ENCODE data around the gene TMC6. TPM values are rescaled to one million over a fixed set of nuclear protein-coding genes. Genes with fewer than 3 reads are reported as not detected.
A peak's percentile ranks its signal among the peaks of the same experiment; 100 is the strongest.
"Not testable (repeated sequence)": the region's sequence is repeated elsewhere in the genome, so short reads cannot be mapped to it uniquely, and the experiment has no call there.

Gene TMC6
- total RNA-seq, 1 donor: 5.2 TPM

GRCh38 chr17:78118801-78119241, 9.7 kb downstream of the TMC6 start:
- no peak for TF ChIP-seq CTCF (IDR thresholded peaks at IDR 0.05; ENCODE audit: insufficient read depth, low read depth, low read length)
- DNase-seq (ENCODE audit: low read depth): no peak
- no peak overlapping the region for H3K4me3 ChIP-seq (ENCODE audit: low read depth, low read length)

DNA sequence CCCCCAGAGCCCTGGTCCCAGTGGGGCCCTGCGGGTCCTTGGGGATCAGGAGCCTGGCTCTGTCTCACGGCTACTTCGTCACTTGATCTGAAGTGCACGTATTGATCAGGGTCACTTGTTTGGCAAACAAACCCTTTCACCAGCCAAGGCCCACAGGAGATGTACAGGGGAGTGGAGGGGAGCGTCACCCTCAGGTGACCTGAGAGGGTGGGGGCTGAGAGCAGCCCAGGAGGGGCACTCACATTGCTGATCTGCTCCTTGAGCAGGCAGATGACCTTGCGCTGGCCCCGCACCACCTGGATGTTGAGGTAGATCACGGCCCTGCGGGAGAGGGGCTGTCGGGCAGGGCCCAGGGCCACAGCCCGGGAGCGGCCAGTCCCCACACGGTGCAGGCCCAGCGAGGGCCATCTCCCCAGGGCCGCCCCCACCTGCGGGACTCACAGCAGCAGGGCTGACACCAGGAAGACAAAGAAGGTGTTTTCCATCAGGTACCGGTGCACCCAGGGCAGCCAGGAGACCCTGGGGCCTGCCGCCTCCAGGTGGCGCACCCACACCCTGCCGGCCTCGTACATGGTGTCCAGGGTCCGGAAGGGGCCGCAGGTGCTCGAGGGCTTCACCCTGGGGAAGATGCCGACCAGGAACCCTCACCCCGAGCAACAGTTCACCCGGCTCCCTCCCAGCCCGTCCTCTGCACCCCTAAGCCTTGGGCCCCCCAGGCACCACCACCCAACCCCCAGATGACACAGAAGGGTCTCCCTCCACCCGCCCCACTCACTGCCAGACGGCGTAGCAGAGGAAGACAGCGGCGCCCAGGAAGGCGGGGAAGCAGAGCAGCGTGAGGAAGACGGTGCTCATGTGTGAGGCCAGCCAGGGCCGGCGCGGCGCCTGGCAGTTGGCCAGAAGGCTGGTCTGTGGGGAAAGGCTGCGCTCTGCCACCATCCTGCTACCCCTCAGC, 11.3 kb downstream of the TMC6 start:
- H3K4me3 ChIP-seq (ENCODE audit: low read depth, low read length): no peak overlapping the region
- no peak for DNase-seq (ENCODE audit: low read depth)
- peak; percentile 31 for TF ChIP-seq CTCF (IDR thresholded peaks at IDR 0.05; ENCODE audit: insufficient read depth, low read depth, low read length)

GRCh38 chr17:78116411-78116810, 12.1 kb downstream of the TMC6 start:
- no peak overlapping the region for H3K4me3 ChIP-seq (ENCODE audit: low read depth, low read length)

GRCh38 chr17:78115803-78116202, 12.8 kb downstream of the TMC6 start:
- not testable (repeated sequence) for H3K4me3 ChIP-seq (ENCODE audit: low read depth, low read length); DNase-seq (ENCODE audit: low read depth)

More at GRCh38 chr17:78116411-78116810, 12.1 kb downstream of the TMC6 start:
- no peak for DNase-seq (ENCODE audit: low read depth)
- TF ChIP-seq CTCF (IDR thresholded peaks at IDR 0.05; ENCODE audit: insufficient read depth, low read depth, low read length): no peak

GRCh38 chr17:78114831-78115723, 13.5 kb downstream of the TMC6 start:
- DNase-seq (ENCODE audit: low read depth): no peak
- no peak for TF ChIP-seq CTCF (IDR thresholded peaks at IDR 0.05; ENCODE audit: insufficient read depth, low read depth, low read length)
- H3K4me3 ChIP-seq (ENCODE audit: low read depth, low read length): no peak overlapping the region

DNA sequence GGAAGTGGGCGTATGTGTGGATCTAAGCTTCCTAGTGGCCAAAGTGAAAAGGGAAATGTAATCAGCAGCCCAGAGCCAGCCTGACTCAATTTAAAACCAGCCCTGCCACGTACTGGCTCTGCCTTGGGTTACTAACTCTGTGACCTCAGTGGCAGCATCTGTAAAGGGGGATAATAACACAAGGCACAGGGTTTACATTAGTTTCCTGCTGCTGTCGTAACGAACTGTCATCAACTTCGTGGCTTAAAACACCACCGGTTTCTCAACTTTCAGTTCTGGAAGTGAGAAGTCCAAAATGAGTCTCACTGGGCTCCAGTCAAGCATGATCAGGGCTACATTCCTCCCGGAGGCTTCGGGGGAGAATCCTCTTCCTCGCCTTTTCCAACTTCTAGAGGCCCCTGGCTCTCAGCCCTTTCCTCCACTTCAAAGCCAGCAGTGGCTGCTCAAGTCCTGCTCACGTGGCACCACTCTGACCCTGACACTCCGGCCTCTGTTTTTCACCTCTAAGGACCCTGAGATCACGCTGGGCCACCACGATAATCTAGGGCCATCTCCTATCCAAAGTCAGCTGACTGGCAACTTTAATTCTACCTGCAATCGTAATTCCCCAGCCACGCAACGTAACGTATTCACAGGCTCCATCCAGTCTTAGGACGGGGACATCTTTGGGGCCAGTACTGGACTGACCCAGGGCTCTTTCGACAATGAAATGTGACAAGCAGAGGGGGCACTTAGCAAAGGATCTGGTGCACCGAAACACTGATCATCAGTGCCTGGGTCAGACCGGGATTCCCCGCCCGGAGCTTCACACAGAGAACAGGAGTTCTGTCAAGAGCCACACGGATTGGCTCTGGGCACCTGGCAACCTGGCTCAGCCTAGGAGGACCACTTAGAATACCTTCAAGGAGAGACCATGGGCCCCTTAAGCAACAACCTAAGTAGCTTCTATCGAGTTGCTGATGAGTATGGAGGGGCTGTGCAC, 14.5 kb downstream of the TMC6 start:
- DNase-seq (ENCODE audit: low read depth): no peak
- H3K4me3 ChIP-seq (ENCODE audit: low read depth, low read length): no peak overlapping the region
- TF ChIP-seq CTCF (IDR thresholded peaks at IDR 0.05; ENCODE audit: insufficient read depth, low read depth, low read length): no peak
